Measurements from ENCODE around the gene HSD11B2. TPM values are rescaled to one million over a fixed set of nuclear protein-coding genes. Genes with fewer than 3 reads are reported as not detected.

Gene HSD11B2
- total and polyA plus RNA-seq, 8 donors, result 0.89 to 837 (median 2.9) TPM; not detected in 1

DNA sequence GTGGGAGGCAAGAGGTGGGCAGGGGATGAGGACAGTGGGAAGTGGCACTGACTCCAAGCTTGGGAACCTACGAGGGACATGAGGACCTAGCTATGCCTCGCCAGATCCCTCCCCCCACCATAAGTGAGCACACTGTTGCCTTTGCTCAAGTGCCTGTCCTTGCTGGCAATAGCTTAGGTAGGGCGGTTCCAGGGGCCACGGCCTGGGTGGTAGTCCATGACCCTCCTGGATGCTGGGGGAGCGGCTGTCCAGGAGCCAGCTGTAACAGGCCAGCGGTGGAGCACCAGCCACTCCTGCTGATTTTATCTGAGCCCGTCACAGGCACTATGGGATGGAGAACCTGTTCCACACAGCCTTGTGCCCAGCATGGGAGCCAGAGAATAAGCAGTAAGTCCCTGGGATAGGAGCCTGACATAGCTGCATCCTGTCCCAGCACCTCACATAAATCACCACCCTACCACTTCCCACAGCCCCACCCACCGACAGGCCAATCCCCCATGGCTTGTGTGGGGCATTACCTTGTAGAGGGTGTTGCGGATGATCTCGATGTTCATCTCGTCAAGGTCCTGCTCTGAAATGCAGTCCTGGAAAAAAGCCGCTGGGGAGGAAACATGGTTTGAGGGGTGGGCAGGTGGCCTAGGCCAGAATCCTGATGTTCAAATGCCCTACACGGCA, 11.8 kb downstream of the HSD11B2 start:
- intact Hi-C loops (cut with DNase I; ENCODE audit: low total_unique reads), result no loop called here
- Histone ChIP-seq H3K27me3 (no peaks in the 10 kb centered on the region), H3K27ac (peak overlapping the region in 4 of 5 donors; percentile 40 to 76 (median 69)), H3K9me3 (no peaks in the 10 kb centered on the region), H3K4me1 (peaks cover 54 to 76% (median 72%) of the 10 kb centered on the region in 4 donors), H3K36me3 (peaks cover 36 to 94% (median 62%) of the 10 kb centered on the region in 4 donors), H3K4me3 (no peak overlapping the region)
- no peak for DNase-seq
- WGBS, 5 donors, result 86 to 90% (median 89%) methylated on average over 10 to 13 of the region's 13 CpGs
- no peak for TF ChIP-seq CTCF (IDR thresholded peaks at IDR 0.05)
- TF ChIP-seq EP300 (IDR thresholded peaks at IDR 0.05), result no peak
- TF ChIP-seq POLR2AphosphoS5 (IDR thresholded peaks at IDR 0.05), result no peak
- no peak for TF ChIP-seq POLR2A (IDR thresholded peaks at IDR 0.05)

- DNase-seq, result peak in 1 of 2 donors; percentile 70
- intact Hi-C loops (cut with DNase I; ENCODE audit: low total_unique reads), result no loop called here
- Histone ChIP-seq H3K4me3 (no peak overlapping the region), H3K27ac (peak overlapping the region in 4 of 5 donors; percentile 2 to 76 (median 40)), H3K9me3 (no peaks in the 10 kb centered on the region), H3K27me3 (no peaks in the 10 kb centered on the region), H3K4me1 (peaks cover 55 to 81% (median 78%) of the 10 kb centered on the region in 4 donors), H3K36me3 (peaks cover 30 to 89% (median 60%) of the 10 kb centered on the region in 4 donors)
- TF ChIP-seq CTCF (IDR thresholded peaks at IDR 0.05) (no peak), POLR2AphosphoS5 (IDR thresholded peaks at IDR 0.05) (peak in 2 of 3 donors; percentile 11 to 42)
- 69 to 86% (median 80%) methylated on average over 6 of the region's 6 CpGs for WGBS, 5 donors
Measured at GRCh38 chr16:67443265-67443664, 12.3 kb downstream of the HSD11B2 start.

- H3K9me3 ChIP-seq, result no peaks in the 10 kb centered on the region
- WGBS, 5 donors, result 79 to 89% (median 85%) methylated on average over 16 to 22 of the region's 22 CpGs
- TF ChIP-seq POLR2A (IDR thresholded peaks at IDR 0.05) (no peak), CTCF (IDR thresholded peaks at IDR 0.05) (no peak), EP300 (IDR thresholded peaks at IDR 0.05) (no peak), POLR2AphosphoS5 (IDR thresholded peaks at IDR 0.05) (no peak)
- DNase-seq, result no peak
- H3K4me3 ChIP-seq, result no peak overlapping the region
- H3K36me3 ChIP-seq, result peaks cover 18 to 87% (median 58%) of the 10 kb centered on the region in 4 donors
- intact Hi-C loops (cut with DNase I; ENCODE audit: low total_unique reads), result no loop called here
- H3K4me1 ChIP-seq, result peaks cover 64 to 92% (median 89%) of the 10 kb centered on the region in 4 donors
- H3K27ac ChIP-seq, result peak overlapping the region in 2 of 5 donors; percentile 76
- H3K27me3 ChIP-seq, result no peaks in the 10 kb centered on the region
Measured at GRCh38 chr16:67444259-67445125, 13.6 kb downstream of the HSD11B2 start.

GRCh38 chr16:67445126-67445426, 14.2 kb downstream of the HSD11B2 start:
- Histone ChIP-seq H3K27me3 (no peaks in the 10 kb centered on the region), H3K4me3 (no peak overlapping the region), H3K9me3 (no peaks in the 10 kb centered on the region), H3K4me1 (peaks cover 70 to 98% (median 93%) of the 10 kb centered on the region in 4 donors), H3K36me3 (peaks cover 14 to 87% (median 58%) of the 10 kb centered on the region in 4 donors), H3K27ac (peak overlapping the region in 1 of 5 donors; percentile 43)
- TF ChIP-seq EP300 (IDR thresholded peaks at IDR 0.05) (no peak), POLR2AphosphoS5 (IDR thresholded peaks at IDR 0.05) (no peak), CTCF (IDR thresholded peaks at IDR 0.05) (no peak), POLR2A (IDR thresholded peaks at IDR 0.05) (no peak)
- 88 to 94% (median 93%) methylated on average over 7 of the region's 7 CpGs for WGBS, 5 donors
- intact Hi-C loops (cut with DNase I; ENCODE audit: low total_unique reads), result no loop called here
- DNase-seq, result no peak
